Suprapubic skin (tissue), 3 donors: ENCODE measurements around the gene PANK1.

ENCODE experiments used
- CTCF ChIP-seq, 2 donors: fragments of 200-600 bp in 1 of 2; fragments of 450-650 bp in 1 of 2; sonication (generic) in 1 of 2; IDR thresholded peaks; one replicate each; pipeline ENCODE4 v1.5.1; 2016 to 2019; ENCODE audit warnings: antibody characterized with exemption in 2 of 2, mild to moderate bottlenecking in 1 of 2, moderate library complexity in 1 of 2
- POLR2A ChIP-seq, 2 donors: fragments of 450-650 bp; IDR thresholded peaks; one replicate each; pipeline ENCODE4 v1.6.1; 2017; ENCODE audit warnings: antibody characterized with exemption in 2 of 2, mild to moderate bottlenecking in 2 of 2, moderate library complexity in 2 of 2

GRCh38 chr10:89644691-89644966, 413 bp downstream of the PANK1 start:
- TF ChIP-seq POLR2A (IDR thresholded peaks at IDR 0.05) (no peak), CTCF (IDR thresholded peaks at IDR 0.05) (no peak)
